ENCODE results near the gene RABEP2.
A peak's percentile ranks its signal among the peaks of the same experiment; 100 is the strongest.

The RABEP2 gene

DNA sequence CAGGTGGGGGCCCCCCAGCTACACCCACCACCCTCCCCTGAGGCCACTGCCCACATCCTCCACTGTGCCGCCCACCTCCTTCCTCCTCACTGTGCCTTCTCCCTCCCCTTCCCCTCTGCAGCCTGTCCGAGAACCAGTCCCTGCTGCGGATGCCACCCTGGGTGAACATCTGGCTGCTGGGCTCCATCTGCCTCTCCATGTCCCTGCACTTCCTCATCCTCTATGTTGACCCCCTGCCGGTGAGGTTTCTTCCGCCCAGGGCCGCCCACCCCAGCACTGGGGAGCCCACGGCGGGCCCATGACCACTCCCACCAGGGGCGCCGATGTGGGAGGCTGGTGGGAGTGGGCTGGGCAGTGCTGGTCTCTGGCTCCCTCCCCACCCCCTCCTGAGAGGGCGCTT, 22.1 kb downstream of the RABEP2 start:
- H3K27ac ChIP-seq (replicated peaks) = no peak overlapping the region
- no peak overlapping the region for H3K4me3 ChIP-seq (replicated peaks; ENCODE audit: insufficient read depth, low read length)
- TF ChIP-seq SPI1 (IDR thresholded peaks at IDR 0.05; ENCODE audit: borderline replicate concordance, low read depth) = peak; percentile 35; the same call in 1 of the 2 replicates
- TF ChIP-seq, protein P1, sequence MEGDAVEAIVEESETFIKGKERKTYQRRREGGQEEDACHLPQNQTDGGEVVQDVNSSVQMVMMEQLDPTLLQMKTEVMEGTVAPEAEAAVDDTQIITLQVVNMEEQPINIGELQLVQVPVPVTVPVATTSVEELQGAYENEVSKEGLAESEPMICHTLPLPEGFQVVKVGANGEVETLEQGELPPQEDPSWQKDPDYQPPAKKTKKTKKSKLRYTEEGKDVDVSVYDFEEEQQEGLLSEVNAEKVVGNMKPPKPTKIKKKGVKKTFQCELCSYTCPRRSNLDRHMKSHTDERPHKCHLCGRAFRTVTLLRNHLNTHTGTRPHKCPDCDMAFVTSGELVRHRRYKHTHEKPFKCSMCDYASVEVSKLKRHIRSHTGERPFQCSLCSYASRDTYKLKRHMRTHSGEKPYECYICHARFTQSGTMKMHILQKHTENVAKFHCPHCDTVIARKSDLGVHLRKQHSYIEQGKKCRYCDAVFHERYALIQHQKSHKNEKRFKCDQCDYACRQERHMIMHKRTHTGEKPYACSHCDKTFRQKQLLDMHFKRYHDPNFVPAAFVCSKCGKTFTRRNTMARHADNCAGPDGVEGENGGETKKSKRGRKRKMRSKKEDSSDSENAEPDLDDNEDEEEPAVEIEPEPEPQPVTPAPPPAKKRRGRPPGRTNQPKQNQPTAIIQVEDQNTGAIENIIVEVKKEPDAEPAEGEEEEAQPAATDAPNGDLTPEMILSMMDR (IDR thresholded peaks at IDR 0.05; ENCODE audit: insufficient read depth, low read length) = no peak
- DNase-seq (ENCODE audit: low read depth in 1 of 2, low spot score in 1 of 2) = no peak
- H3K27me3 ChIP-seq (ENCODE audit: insufficient read depth, poor library complexity, severe bottlenecking) = no peaks in the 10 kb centered on the region

DNA sequence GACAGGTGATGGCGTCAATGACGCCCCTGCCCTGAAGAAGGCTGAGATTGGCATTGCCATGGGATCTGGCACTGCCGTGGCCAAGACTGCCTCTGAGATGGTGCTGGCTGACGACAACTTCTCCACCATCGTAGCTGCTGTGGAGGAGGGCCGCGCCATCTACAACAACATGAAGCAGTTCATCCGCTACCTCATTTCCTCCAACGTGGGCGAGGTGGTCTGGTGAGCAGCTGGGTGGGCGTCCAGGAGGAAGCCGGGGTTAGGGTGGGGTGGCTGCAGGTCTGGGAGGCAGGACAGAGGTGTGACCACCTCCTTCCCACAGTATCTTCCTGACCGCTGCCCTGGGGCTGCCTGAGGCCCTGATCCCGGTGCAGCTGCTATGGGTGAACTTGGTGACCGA, 23.2 kb downstream of the RABEP2 start:
- H3K4me3 ChIP-seq (replicated peaks; ENCODE audit: insufficient read depth, low read length) = no peak overlapping the region
- H3K27ac ChIP-seq (replicated peaks) = no peak overlapping the region
- TF ChIP-seq POLR2AphosphoS5 (IDR thresholded peaks at IDR 0.05; ENCODE audit: low read depth) = no peak
- TF ChIP-seq, protein P2, sequence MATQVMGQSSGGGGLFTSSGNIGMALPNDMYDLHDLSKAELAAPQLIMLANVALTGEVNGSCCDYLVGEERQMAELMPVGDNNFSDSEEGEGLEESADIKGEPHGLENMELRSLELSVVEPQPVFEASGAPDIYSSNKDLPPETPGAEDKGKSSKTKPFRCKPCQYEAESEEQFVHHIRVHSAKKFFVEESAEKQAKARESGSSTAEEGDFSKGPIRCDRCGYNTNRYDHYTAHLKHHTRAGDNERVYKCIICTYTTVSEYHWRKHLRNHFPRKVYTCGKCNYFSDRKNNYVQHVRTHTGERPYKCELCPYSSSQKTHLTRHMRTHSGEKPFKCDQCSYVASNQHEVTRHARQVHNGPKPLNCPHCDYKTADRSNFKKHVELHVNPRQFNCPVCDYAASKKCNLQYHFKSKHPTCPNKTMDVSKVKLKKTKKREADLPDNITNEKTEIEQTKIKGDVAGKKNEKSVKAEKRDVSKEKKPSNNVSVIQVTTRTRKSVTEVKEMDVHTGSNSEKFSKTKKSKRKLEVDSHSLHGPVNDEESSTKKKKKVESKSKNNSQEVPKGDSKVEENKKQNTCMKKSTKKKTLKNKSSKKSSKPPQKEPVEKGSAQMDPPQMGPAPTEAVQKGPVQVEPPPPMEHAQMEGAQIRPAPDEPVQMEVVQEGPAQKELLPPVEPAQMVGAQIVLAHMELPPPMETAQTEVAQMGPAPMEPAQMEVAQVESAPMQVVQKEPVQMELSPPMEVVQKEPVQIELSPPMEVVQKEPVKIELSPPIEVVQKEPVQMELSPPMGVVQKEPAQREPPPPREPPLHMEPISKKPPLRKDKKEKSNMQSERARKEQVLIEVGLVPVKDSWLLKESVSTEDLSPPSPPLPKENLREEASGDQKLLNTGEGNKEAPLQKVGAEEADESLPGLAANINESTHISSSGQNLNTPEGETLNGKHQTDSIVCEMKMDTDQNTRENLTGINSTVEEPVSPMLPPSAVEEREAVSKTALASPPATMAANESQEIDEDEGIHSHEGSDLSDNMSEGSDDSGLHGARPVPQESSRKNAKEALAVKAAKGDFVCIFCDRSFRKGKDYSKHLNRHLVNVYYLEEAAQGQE (IDR thresholded peaks at IDR 0.05; ENCODE audit: insufficient replicate concordance, low read depth) = no peak
- TF ChIP-seq SPI1 (IDR thresholded peaks at IDR 0.05; ENCODE audit: borderline replicate concordance, low read depth) = no peak
- TF ChIP-seq GABPA (IDR thresholded peaks at IDR 0.05; ENCODE audit: low read depth) = no peak
- TF ChIP-seq, protein P1 (IDR thresholded peaks at IDR 0.05; ENCODE audit: insufficient read depth, low read length) = no peak

DNA sequence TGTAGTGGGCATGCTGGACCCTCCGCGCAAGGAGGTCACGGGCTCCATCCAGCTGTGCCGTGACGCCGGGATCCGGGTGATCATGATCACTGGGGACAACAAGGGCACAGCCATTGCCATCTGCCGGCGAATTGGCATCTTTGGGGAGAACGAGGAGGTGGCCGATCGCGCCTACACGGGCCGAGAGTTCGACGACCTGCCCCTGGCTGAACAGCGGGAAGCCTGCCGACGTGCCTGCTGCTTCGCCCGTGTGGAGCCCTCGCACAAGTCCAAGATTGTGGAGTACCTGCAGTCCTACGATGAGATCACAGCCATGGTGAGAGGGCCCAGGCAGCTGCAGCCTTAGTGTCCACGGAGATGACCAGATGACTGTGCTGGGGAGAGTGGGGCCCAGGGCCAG, 24.4 kb downstream of the RABEP2 start:
- no peak for DNase-seq (ENCODE audit: low read depth in 1 of 2, low spot score in 1 of 2)

More for the DNA sequence above, 23.2 kb downstream of the RABEP2 start:
- DNase-seq (ENCODE audit: low read depth in 1 of 2, low spot score in 1 of 2) = no peak
- H3K27me3 ChIP-seq (ENCODE audit: insufficient read depth, poor library complexity, severe bottlenecking) = no peaks in the 10 kb centered on the region

More for the DNA sequence above, 24.4 kb downstream of the RABEP2 start:
- TF ChIP-seq, protein P2 (IDR thresholded peaks at IDR 0.05; ENCODE audit: insufficient replicate concordance, low read depth) = no peak
- TF ChIP-seq, protein P1 (IDR thresholded peaks at IDR 0.05; ENCODE audit: insufficient read depth, low read length) = no peak
- TF ChIP-seq POLR2AphosphoS5 (IDR thresholded peaks at IDR 0.05; ENCODE audit: low read depth) = no peak
- TF ChIP-seq SPI1 (IDR thresholded peaks at IDR 0.05; ENCODE audit: borderline replicate concordance, low read depth) = no peak
- no peak for TF ChIP-seq GABPA (IDR thresholded peaks at IDR 0.05; ENCODE audit: low read depth)
- Histone ChIP-seq H3K4me3 (replicated peaks; ENCODE audit: insufficient read depth, low read length) (no peak overlapping the region), H3K27ac (replicated peaks) (no peak overlapping the region), H3K27me3 (ENCODE audit: insufficient read depth, poor library complexity, severe bottlenecking) (no peaks in the 10 kb centered on the region)

Data from HL-60 (cell line).